Measurements from ENCODE around the gene PPP4R4. TPM values are rescaled to one million over a fixed set of nuclear protein-coding genes. Genes with fewer than 3 reads are reported as not detected.

The PPP4R4 gene
- total RNA-seq, result 0.47 TPM
- not detected for polyA plus RNA-seq (ENCODE audit: insufficient read depth, low read depth, low replicate concordance)
- long read RNA-seq, donor 1, result 0 reads
- long read RNA-seq, donor 2, result 0 reads
- long read RNA-seq, donor 3, result 0 reads
- long read RNA-seq, donor 4, result 0 reads
- long read RNA-seq, donor 5, result 0 reads
- long read RNA-seq, donor 6, result 0 reads
- long read RNA-seq, donor 7, result 0 reads
- long read RNA-seq, donor 8, result 0 reads
- long read RNA-seq, donor 9, result 0 reads
- long read RNA-seq, donor 10, result 0 reads

- peak; percentile 93 to 97 (median 95) for DNase-seq
- no peak for FAIRE-seq
- no peaks in the 10 kb centered on the region for H3K36me3 ChIP-seq (ENCODE audit: control insufficient read depth in 2 of 3, insufficient read depth in 3 of 3, low read length in 3 of 3)
- TF ChIP-seq CTCF (IDR thresholded peaks at IDR 0.05; ENCODE audit: borderline replicate concordance, extremely low read depth, insufficient read depth), result no peak
- H3K27ac ChIP-seq (ENCODE audit: low read depth in 2 of 2, low read length in 2 of 2), result no peak within 1 kb of the TSS
- H3K4me1 ChIP-seq (ENCODE audit: control insufficient read depth in 2 of 3, insufficient read depth in 2 of 3, low read depth in 1 of 3, low read length in 3 of 3), result no peaks in the 10 kb centered on the region
- peak within 1 kb of the TSS; percentile 21 to 66 (median 39) for H3K4me3 ChIP-seq (ENCODE audit: low read length in 3 of 3)
- H3K9me3 ChIP-seq (ENCODE audit: control insufficient read depth in 2 of 3, insufficient read depth in 1 of 3, low read length in 3 of 3), result no peaks in the 10 kb centered on the region
- intact Hi-C loops (cut with DNase I), result no loop called here
- H3K27me3 ChIP-seq (ENCODE audit: control insufficient read depth, insufficient read depth, low read length), result peaks cover 33% of the 10 kb centered on the region
- H3K9ac ChIP-seq (ENCODE audit: low read length in 3 of 3), result no peak within 1 kb of the TSS
These were observed at the start of gene PPP4R4 for GRCh38 chr14:94173885-94174603. TSS of gene PPP4R4 (plus strand) at chr14:94174322. CDS start at chr14:94174466, 144 bp downstream.

GRCh38 chr14:94124582-94125377 lies 49.3 kb upstream of the PPP4R4 start:
- Histone ChIP-seq H3K27ac (ENCODE audit: low read depth in 2 of 2, low read length in 2 of 2) (no peak overlapping the region), H3K36me3 (ENCODE audit: control insufficient read depth in 2 of 3, insufficient read depth in 3 of 3, low read length in 3 of 3) (no peaks in the 10 kb centered on the region), H3K9ac (ENCODE audit: low read length in 3 of 3) (no peak overlapping the region), H3K4me3 (ENCODE audit: low read length in 3 of 3) (no peak overlapping the region), H3K4me1 (ENCODE audit: control insufficient read depth in 2 of 3, insufficient read depth in 2 of 3, low read depth in 1 of 3, low read length in 3 of 3) (peaks cover 0 to 8% (median 0%) of the 10 kb centered on the region in 3 donors), H3K27me3 (ENCODE audit: control insufficient read depth, insufficient read depth, low read length) (no peaks in the 10 kb centered on the region), H3K9me3 (ENCODE audit: control insufficient read depth in 2 of 3, insufficient read depth in 1 of 3, low read length in 3 of 3) (peaks cover 0 to 6% (median 0%) of the 10 kb centered on the region in 3 donors)
- intact Hi-C loops (cut with DNase I), result no loop called here
- no peak for FAIRE-seq
- peak in 2 of 5 donors; percentile 3 to 13 for DNase-seq
- no peak for TF ChIP-seq CTCF (IDR thresholded peaks at IDR 0.05; ENCODE audit: borderline replicate concordance, extremely low read depth, insufficient read depth)

GRCh38 chr14:94125659-94126418 lies 48.3 kb upstream of the PPP4R4 start:
- Histone ChIP-seq H3K4me3 (ENCODE audit: low read length in 3 of 3) (no peak overlapping the region), H3K4me1 (ENCODE audit: control insufficient read depth in 2 of 3, insufficient read depth in 2 of 3, low read depth in 1 of 3, low read length in 3 of 3) (peaks cover 0 to 8% (median 0%) of the 10 kb centered on the region in 3 donors), H3K36me3 (ENCODE audit: control insufficient read depth in 2 of 3, insufficient read depth in 3 of 3, low read length in 3 of 3) (no peaks in the 10 kb centered on the region), H3K27ac (ENCODE audit: low read depth in 2 of 2, low read length in 2 of 2) (no peak overlapping the region), H3K9me3 (ENCODE audit: control insufficient read depth in 2 of 3, insufficient read depth in 1 of 3, low read length in 3 of 3) (no peaks in the 10 kb centered on the region), H3K9ac (ENCODE audit: low read length in 3 of 3) (no peak overlapping the region), H3K27me3 (ENCODE audit: control insufficient read depth, insufficient read depth, low read length) (no peaks in the 10 kb centered on the region)
- no peak for TF ChIP-seq CTCF (IDR thresholded peaks at IDR 0.05; ENCODE audit: borderline replicate concordance, extremely low read depth, insufficient read depth)
- FAIRE-seq (no peak), DNase-seq (peak in 2 of 5 donors; percentile 5 to 11)
- intact Hi-C loops (cut with DNase I), result no loop called here
